HG03378 (cell line): Measurements from ENCODE around the gene SAXO2.
"Not testable (repeated sequence)": the region's sequence is repeated elsewhere in the genome, so short reads cannot be mapped to it uniquely, and the experiment has no call there.

ENCODE experiments used
- ATAC-seq: cut with Tn5 transposase; IDR thresholded peaks from one replicate; pipeline ENCODE4 v1.9.1; 2021; ENCODE audit warnings: mild to moderate bottlenecking, moderate library complexity; ENCODE audit not compliant: unreplicated experiment

Gene SAXO2

DNA sequence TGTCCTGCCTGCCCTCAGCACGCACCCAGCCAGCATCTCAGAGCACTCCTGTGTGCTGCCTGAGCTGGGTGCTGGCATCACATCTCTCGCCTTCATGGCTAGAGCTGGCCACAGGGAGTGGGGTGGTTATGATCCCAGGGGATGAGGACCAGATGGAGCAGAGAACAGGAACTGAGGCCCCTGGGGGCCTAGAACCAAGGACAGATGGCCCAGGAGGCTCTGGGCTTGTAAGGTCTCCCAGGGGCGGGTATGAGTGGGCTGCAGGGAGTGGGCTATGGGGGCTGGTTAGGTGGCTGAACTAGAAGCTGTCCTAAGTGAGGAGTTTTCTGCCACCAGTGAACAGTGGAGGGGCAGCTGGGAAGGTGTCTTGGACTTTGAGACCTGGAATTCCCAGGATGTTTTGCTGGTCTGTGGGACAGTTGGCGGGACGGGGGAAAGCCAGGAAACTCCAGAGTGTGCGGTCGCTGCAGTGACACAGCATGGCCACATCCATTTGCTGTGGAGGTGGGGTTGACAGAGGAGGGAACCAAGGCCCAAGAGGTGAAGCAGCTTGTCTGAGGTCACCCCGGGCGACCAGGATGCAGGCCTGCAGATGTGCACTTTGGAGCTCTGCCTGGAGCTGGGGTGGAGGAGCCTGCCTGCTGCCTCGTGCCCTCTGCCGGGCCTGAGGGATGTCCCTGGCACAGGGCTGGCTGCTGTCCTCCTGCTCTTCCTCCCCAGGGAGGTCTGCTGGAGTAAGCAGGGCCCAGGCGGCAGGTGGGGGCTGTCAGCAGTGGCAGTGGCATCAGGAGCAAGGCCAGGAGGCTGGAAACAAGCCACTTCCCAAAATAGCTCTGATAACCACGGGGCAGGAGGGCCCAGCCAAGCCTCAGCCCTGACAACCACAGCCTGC lies 70.3 kb downstream of the SAXO2 start:
- ATAC-seq: not testable (repeated sequence)

DNA sequence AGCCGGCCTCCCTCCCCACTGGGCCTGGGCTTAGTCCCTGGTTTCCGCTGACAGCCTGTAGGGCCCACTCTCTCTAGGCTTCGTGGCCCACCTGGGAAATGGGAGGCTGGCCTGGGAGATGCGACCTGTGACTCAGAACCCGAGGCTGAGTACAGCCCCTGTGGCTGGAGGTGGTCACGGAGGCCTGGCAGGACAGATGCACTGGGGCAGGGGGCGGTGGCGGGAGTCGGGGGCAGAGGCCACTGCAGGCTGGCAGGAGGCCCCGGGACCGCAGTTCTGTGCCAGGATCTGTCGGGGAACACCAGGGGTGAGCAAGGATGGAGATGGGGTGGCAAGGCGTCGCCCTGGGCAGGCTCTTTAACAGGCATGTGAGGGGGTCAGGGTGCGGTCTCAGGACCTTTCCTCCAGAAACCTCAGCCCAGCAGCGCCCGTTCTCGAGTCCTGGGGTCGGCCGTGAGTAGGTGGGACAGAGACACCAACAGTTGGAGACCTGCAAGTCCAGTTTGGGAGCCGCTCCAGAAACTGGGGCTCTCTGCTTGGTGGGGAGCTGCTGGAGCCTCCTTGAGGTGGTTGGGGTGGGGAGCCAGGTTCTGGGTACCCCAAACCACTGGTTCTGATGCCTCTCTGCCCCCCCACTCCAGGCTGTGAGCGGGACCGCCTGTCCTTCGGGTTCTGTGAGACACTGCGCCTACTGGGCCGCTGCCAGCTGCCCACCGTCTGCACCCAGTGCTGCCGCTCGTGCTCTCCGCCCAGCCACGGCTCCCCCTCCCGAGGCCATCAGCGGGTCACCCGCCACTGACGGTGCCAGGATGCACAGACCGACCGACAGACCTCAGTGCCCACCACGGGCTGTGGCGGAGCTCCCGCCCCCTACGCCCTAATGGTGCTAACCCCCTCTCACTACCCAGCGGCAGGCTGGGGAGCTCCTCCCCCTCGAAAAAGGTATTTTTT lies 71.3 kb downstream of the SAXO2 start:
- ATAC-seq: not testable (repeated sequence)
